ENCODE measurements around the gene ADIPOR1.

GRCh38 chr1:202966006-202966898 is 8.1 kb upstream of the ADIPOR1 start:
- TF ChIP-seq CTCF (IDR thresholded peaks at IDR 0.05) (no peak), POLR2A (IDR thresholded peaks at IDR 0.05) (no peak), POLR2AphosphoS5 (IDR thresholded peaks at IDR 0.05) (no peak)
